Neural progenitor cell (in vitro differentiated cells): Measurements from ENCODE around the gene SLC25A45. TPM values are rescaled to one million over a fixed set of nuclear protein-coding genes. Genes with fewer than 3 reads are reported as not detected.

Experiments used
- DNase-seq: peaks from one replicate; pipeline ENCODE4 v3.0.0-alpha.2; 2016; ENCODE audit warnings: low spot score
- H2AFZ ChIP-seq: fragments of 200-600 bp; sonication (generic); replicated peaks from 2 replicates; pipeline ENCODE4 v1.6.1; 2016; ENCODE audit warnings: antibody characterized with exemption
- H3F3A ChIP-seq: fragments of 200-600 bp; sonication (generic); 2 replicates; pipeline ENCODE4 v1.6.1; 2016; ENCODE audit warnings: antibody characterized with exemption, low read depth
- H3K27ac ChIP-seq: fragments of 200-600 bp; sonication (generic); 2 replicates; pipeline ENCODE4 v1.5.1; 2016; ENCODE audit warnings: mild to moderate bottlenecking
- H3K27me3 ChIP-seq: fragments of 200-600 bp; sonication (generic); 2 replicates; pipeline ENCODE4 v1.6.1; 2016; ENCODE audit warnings: mild to moderate bottlenecking, moderate library complexity
- H3K36me3 ChIP-seq: fragments of 200-600 bp; sonication (generic); 2 replicates; pipeline ENCODE4 v1.5.1; 2016
- H3K4me1 ChIP-seq: fragments of 200-600 bp; sonication (generic); 2 replicates; pipeline ENCODE4 v1.6.1; 2016; ENCODE audit warnings: mixed run types
- H3K4me2 ChIP-seq: fragments of 200-600 bp; sonication (generic); 2 replicates; pipeline ENCODE4 v1.6.1; 2016
- H3K4me3 ChIP-seq: fragments of 200-600 bp; sonication (generic); 2 replicates; pipeline ENCODE4 v1.5.1; 2016
- H3K79me2 ChIP-seq: fragments of 200-600 bp; sonication (generic); 2 replicates; pipeline ENCODE4 v1.6.1; 2016; ENCODE audit warnings: low read depth
- H3K9ac ChIP-seq: fragments of 200-600 bp; sonication (generic); 2 replicates; pipeline ENCODE4 v1.6.1; 2016
- H3K9me3 ChIP-seq: fragments of 200-600 bp; sonication (generic); 2 replicates; pipeline ENCODE4 v1.5.1; 2016; ENCODE audit warnings: low read depth
- H4K20me1 ChIP-seq: fragments of 200-600 bp; sonication (generic); 2 replicates; pipeline ENCODE4 v1.6.1; 2016; ENCODE audit warnings: low read depth
- H3K27ac Mint-ChIP-seq: 3 replicates; pipeline ENCODE4 v1.8.0; 2021; ENCODE audit warnings: mixed read lengths
- H3K27me3 Mint-ChIP-seq: 2 replicates; pipeline ENCODE4 v1.8.0; 2022; ENCODE audit warnings: low read depth, mild to moderate bottlenecking, inconsistent platforms, moderate library complexity, mixed read lengths; ENCODE audit not compliant: insufficient read depth
- H3K36me3 Mint-ChIP-seq: 3 replicates; pipeline ENCODE4 v1.8.0; 2021; ENCODE audit warnings: mixed read lengths
- H3K4me1 Mint-ChIP-seq: 3 replicates; pipeline ENCODE4 v1.8.0; 2021; ENCODE audit warnings: mixed read lengths
- H3K4me3 Mint-ChIP-seq: 3 replicates; pipeline ENCODE4 v1.8.0; 2021; ENCODE audit warnings: mild to moderate bottlenecking, moderate library complexity, mixed read lengths
- H3K9me3 Mint-ChIP-seq: 3 replicates; pipeline ENCODE4 v1.8.0; 2020; ENCODE audit warnings: mixed read lengths
- EZH2 ChIP-seq: fragments of 200-600 bp; sonication (generic); IDR thresholded peaks from 2 replicates; pipeline ENCODE4 v1.6.1; 2017; ENCODE audit warnings: antibody characterized with exemption, mild to moderate bottlenecking, moderate library complexity
- EZH2phosphoT487 ChIP-seq: fragments of 200-600 bp; sonication (generic); IDR thresholded peaks from 2 replicates; pipeline ENCODE4 v1.6.1; 2017; ENCODE audit warnings: antibody characterized with exemption
- total RNA-seq: library from RNA; depleted of rRNA; stranded (reverse); fragments of >200 nt; gene quantifications from 2 replicates; pipeline ENCODE4 v1.2.3, GENCODE V29; 2015; ENCODE audit warnings: low replicate concordance
- TF ChIP-seq, protein P1 (sequence below): fragments of 200-600 bp; sonication (generic); IDR thresholded peaks from 2 replicates; pipeline ENCODE4 v1.5.1; 2017; ENCODE audit warnings: antibody characterized with exemption, mild to moderate bottlenecking

SLC25A45 gene
- total RNA-seq, 1 donor from 2014 or later = 0.47 TPM

DNA sequence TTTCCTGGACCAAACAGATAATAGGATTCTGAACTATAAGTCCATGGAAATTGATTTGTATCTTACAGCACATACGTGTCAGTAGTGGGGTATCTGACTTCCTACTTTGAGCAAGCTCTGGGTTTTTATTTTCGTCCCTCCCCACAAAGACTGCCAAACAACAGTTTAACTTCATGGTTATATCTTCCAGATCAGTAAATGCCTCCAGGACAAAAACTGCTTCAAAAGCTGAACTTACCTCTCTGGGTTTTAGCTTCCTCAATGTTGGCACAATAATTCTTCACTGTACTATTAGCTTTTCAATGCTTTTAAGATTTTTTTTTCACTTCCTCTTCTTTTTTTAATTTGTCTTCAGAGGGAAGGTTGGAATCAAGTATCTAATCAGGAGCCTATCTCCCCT, 53.0 kb downstream of the SLC25A45 start:
- H3K4me2 ChIP-seq = no peak overlapping the region
- H3K27me3 Mint-ChIP-seq = peaks cover 5% of the 10 kb centered on the region
- peaks cover 7% of the 10 kb centered on the region for H3K27me3 ChIP-seq
- no peak overlapping the region for H2AFZ ChIP-seq
- H3F3A ChIP-seq = peaks cover 17% of the 10 kb centered on the region
- H3K9me3 ChIP-seq = no peaks in the 10 kb centered on the region
- no peaks in the 10 kb centered on the region for H3K36me3 ChIP-seq
- peaks cover 11% of the 10 kb centered on the region for H3K79me2 ChIP-seq
- peak overlapping the region; percentile 10 for H3K4me3 Mint-ChIP-seq
- peaks cover 2% of the 10 kb centered on the region for H4K20me1 ChIP-seq
- no peaks in the 10 kb centered on the region for H3K4me1 ChIP-seq
- no peak overlapping the region for H3K9ac ChIP-seq
- H3K4me3 ChIP-seq = no peak overlapping the region
- no peaks in the 10 kb centered on the region for H3K9me3 Mint-ChIP-seq
- no peak overlapping the region for H3K27ac Mint-ChIP-seq
- DNase-seq = no peak
- no peak overlapping the region for H3K27ac ChIP-seq
- no peaks in the 10 kb centered on the region for H3K36me3 Mint-ChIP-seq
- H3K4me1 Mint-ChIP-seq = peaks cover 7% of the 10 kb centered on the region
- TF ChIP-seq, protein P1, sequence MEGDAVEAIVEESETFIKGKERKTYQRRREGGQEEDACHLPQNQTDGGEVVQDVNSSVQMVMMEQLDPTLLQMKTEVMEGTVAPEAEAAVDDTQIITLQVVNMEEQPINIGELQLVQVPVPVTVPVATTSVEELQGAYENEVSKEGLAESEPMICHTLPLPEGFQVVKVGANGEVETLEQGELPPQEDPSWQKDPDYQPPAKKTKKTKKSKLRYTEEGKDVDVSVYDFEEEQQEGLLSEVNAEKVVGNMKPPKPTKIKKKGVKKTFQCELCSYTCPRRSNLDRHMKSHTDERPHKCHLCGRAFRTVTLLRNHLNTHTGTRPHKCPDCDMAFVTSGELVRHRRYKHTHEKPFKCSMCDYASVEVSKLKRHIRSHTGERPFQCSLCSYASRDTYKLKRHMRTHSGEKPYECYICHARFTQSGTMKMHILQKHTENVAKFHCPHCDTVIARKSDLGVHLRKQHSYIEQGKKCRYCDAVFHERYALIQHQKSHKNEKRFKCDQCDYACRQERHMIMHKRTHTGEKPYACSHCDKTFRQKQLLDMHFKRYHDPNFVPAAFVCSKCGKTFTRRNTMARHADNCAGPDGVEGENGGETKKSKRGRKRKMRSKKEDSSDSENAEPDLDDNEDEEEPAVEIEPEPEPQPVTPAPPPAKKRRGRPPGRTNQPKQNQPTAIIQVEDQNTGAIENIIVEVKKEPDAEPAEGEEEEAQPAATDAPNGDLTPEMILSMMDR = no peak
- TF ChIP-seq EZH2phosphoT487 (no peak), EZH2 (no peak)

DNA sequence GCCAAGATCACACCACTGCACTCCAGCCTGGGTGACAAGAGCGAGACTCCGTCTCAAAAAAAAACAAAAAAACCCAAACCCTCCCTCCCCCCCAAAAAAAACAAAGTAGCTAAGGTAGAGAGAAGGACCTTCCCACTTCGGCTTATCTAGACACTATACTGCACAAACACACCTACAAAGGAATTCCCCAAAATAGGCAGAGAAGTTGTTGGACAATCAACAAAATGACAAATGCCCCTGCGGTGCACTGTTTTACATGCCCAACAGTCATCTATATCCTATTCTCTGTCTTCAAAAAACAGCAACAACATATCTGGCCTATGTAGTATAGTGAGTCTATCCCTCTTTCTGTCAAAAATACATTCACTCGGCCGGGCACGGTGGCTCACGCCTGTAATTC, 55.4 kb downstream of the SLC25A45 start:
- Mint-ChIP-seq H3K36me3 (no peaks in the 10 kb centered on the region), H3K4me1 (peaks cover 5% of the 10 kb centered on the region), H3K27ac (no peak overlapping the region), H3K27me3 (peaks cover 3% of the 10 kb centered on the region), H3K4me3 (no peak overlapping the region), H3K9me3 (no peaks in the 10 kb centered on the region)
- Histone ChIP-seq H3K27me3 (peaks cover 7% of the 10 kb centered on the region), H3K9ac (no peak overlapping the region), H3K27ac (no peak overlapping the region), H3K4me1 (no peaks in the 10 kb centered on the region), H2AFZ (no peak overlapping the region), H3K36me3 (no peaks in the 10 kb centered on the region), H3F3A (peaks cover 13% of the 10 kb centered on the region), H4K20me1 (no peaks in the 10 kb centered on the region), H3K4me2 (no peak overlapping the region), H3K4me3 (no peak overlapping the region), H3K79me2 (no peaks in the 10 kb centered on the region), H3K9me3 (no peaks in the 10 kb centered on the region)
- DNase-seq = no peak
- TF ChIP-seq EZH2phosphoT487 = no peak
- TF ChIP-seq EZH2 = no peak
- TF ChIP-seq, protein P1 = no peak

DNA sequence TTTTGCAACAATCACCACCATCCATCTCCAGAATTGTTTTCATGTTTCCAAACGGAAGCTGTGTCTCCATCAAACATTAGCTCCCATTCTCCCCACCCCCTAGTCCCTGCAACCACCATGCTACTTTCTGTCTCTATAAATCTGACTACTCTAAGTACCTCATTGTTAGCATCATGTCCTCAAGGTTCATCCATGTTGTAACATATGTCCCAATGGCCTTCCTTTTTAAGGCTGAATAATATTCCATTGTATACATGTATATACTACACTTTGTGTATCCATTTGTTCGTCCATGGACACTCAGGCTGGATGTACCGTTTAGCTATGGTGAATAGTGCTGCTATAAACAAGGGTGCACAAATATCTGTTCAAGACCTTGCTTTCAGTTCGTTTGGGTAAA, 57.0 kb downstream of the SLC25A45 start:
- H3K27me3 Mint-ChIP-seq = peaks cover 5% of the 10 kb centered on the region
- H3F3A ChIP-seq = peaks cover 3% of the 10 kb centered on the region
- no peak overlapping the region for H2AFZ ChIP-seq
- no peak for DNase-seq
- H3K4me1 Mint-ChIP-seq = peaks cover 5% of the 10 kb centered on the region
- no peaks in the 10 kb centered on the region for H4K20me1 ChIP-seq
- no peaks in the 10 kb centered on the region for H3K36me3 Mint-ChIP-seq
- no peak overlapping the region for H3K9ac ChIP-seq
- H3K36me3 ChIP-seq = no peaks in the 10 kb centered on the region
- H3K79me2 ChIP-seq = no peaks in the 10 kb centered on the region
- H3K9me3 Mint-ChIP-seq = no peaks in the 10 kb centered on the region
- no peak overlapping the region for H3K4me2 ChIP-seq
- H3K9me3 ChIP-seq = no peaks in the 10 kb centered on the region
- no peak overlapping the region for H3K27ac ChIP-seq
- no peaks in the 10 kb centered on the region for H3K4me1 ChIP-seq
- peaks cover 7% of the 10 kb centered on the region for H3K27me3 ChIP-seq
- TF ChIP-seq EZH2 (no peak), EZH2phosphoT487 (no peak)
- TF ChIP-seq, protein P1 = no peak
- no peak overlapping the region for H3K4me3 ChIP-seq
- H3K27ac Mint-ChIP-seq = no peak overlapping the region
- H3K4me3 Mint-ChIP-seq = no peak overlapping the region

Other genes with a start within 250 kb of the SLC25A45 start
- 7.2 and 12.0 TPM in 2 replicates for gene SYVN1, start 248.1 kb downstream of the SLC25A45 start, total RNA-seq
- not detected in 2 replicates for gene SPDYC, start 212.4 kb downstream of the SLC25A45 start, total RNA-seq
- gene CAPN1, start 200.7 kb downstream of the SLC25A45 start, total RNA-seq = 24.3 and 57.3 TPM in 2 replicates
- gene POLA2, start 120.7 kb downstream of the SLC25A45 start, total RNA-seq = 33.3 and 47.7 TPM in 2 replicates
- gene CDC42EP2, start 67.8 kb downstream of the SLC25A45 start, total RNA-seq = 0.11 and 0.87 TPM in 2 replicates
- gene DPF2, start 48.8 kb downstream of the SLC25A45 start, total RNA-seq = 63.3 and 72.1 TPM in 2 replicates
- gene TIGD3, start 27.9 kb downstream of the SLC25A45 start, total RNA-seq = 2.5 and 4.3 TPM in 2 replicates
- 5.8 and 28.3 TPM in 2 replicates for gene FRMD8, start 4.0 kb upstream of the SLC25A45 start, total RNA-seq
- gene NEAT1, start 40.2 kb upstream of the SLC25A45 start, total RNA-seq = 2.8 and 4.0 TPM in 2 replicates
- 5,397 and 9,030 TPM in 2 replicates for gene MALAT1, start 116.4 kb upstream of the SLC25A45 start, total RNA-seq
- gene SCYL1, start 142.4 kb upstream of the SLC25A45 start, total RNA-seq = 16.9 and 45.2 TPM in 2 replicates
- gene LTBP3, start 175.7 kb upstream of the SLC25A45 start, total RNA-seq = 1.2 and 6.1 TPM in 2 replicates
- gene ZNRD2, start 187.8 kb upstream of the SLC25A45 start, total RNA-seq = 15.5 and 34.0 TPM in 2 replicates
- gene FAM89B, start 189.9 kb upstream of the SLC25A45 start, total RNA-seq = 11.7 and 27.8 TPM in 2 replicates
- 4.7 and 5.1 TPM in 2 replicates for gene EHBP1L1, start 193.4 kb upstream of the SLC25A45 start, total RNA-seq
- 0.34 TPM in 1 of 2 replicates, not detected in the other for gene KCNK7, start 213.2 kb upstream of the SLC25A45 start, total RNA-seq
- 9.9 and 42.0 TPM in 2 replicates for gene MAP3K11, start 231.6 kb upstream of the SLC25A45 start, total RNA-seq
- gene PCNX3, start 233.1 kb upstream of the SLC25A45 start, total RNA-seq = 6.6 and 19.3 TPM in 2 replicates